Neutrophil (primary cell): Measurements from ENCODE around the gene TNIK.

Source experiments
- H3K27ac ChIP-seq: fragments of 200-600 bp; sonication (generic); 2 replicates; pipeline ENCODE4 v1.5.1; 2016; ENCODE audit warnings: mild to moderate bottlenecking, moderate library complexity
- H3K27me3 ChIP-seq: fragments of 200-600 bp; sonication (generic); 2 replicates; pipeline ENCODE4 v1.6.0; 2016; ENCODE audit warnings: mild to moderate bottlenecking
- H3K36me3 ChIP-seq: fragments of 200-600 bp; sonication (generic); 2 replicates; pipeline ENCODE4 v1.5.1; 2017
- H3K4me1 ChIP-seq, 2 experiments: fragments of 200-600 bp in 1 of 2; sonication (generic) in 1 of 2; 1 replicate in 1 of 2; 2 replicates in 1 of 2; pipeline versions ENCODE4 v1.5.1 to v1.6.1; 2013 to 2016; ENCODE audit warnings: low read depth in 1 of 2, low read length in 1 of 2, mild to moderate bottlenecking in 1 of 2, moderate library complexity in 1 of 2; ENCODE audit not compliant: control insufficient read depth in 1 of 2, insufficient read depth in 1 of 2
- H3K4me3 ChIP-seq, 2 experiments: fragments of 200-600 bp in 1 of 2; sonication (generic) in 1 of 2; 1 replicate in 1 of 2; 2 replicates in 1 of 2; pipeline ENCODE4 v1.5.1; 2013 to 2016; ENCODE audit warnings: low read depth in 1 of 2, low read length in 1 of 2, mild to moderate bottlenecking in 1 of 2, moderate library complexity in 1 of 2
- H3K9me3 ChIP-seq: fragments of 200-600 bp; sonication (generic); 2 replicates; pipeline ENCODE4 v1.5.1; 2016
- CTCF ChIP-seq: fragments of 200-600 bp; sonication (generic); IDR thresholded peaks from 2 replicates; pipeline ENCODE4 v1.5.1; 2016; ENCODE audit warnings: antibody characterized with exemption

TNIK gene

GRCh38 chr3:171266740-171267073, 193.5 kb downstream of the TNIK start:
- no peaks in the 10 kb centered on the region for H3K4me1 ChIP-seq
- TF ChIP-seq CTCF: no peak

GRCh38 chr3:171266034-171266739, 194.0 kb downstream of the TNIK start:
- H3K27ac ChIP-seq: no peak overlapping the region
- no peak for TF ChIP-seq CTCF
- H3K4me3 ChIP-seq: no peak overlapping the region
- H3K36me3 ChIP-seq: no peaks in the 10 kb centered on the region
- no peaks in the 10 kb centered on the region for H3K4me1 ChIP-seq
- H3K27me3 ChIP-seq: no peaks in the 10 kb centered on the region
- H3K9me3 ChIP-seq: no peaks in the 10 kb centered on the region

More at GRCh38 chr3:171266740-171267073, 193.5 kb downstream of the TNIK start:
- Histone ChIP-seq H3K27me3 (no peaks in the 10 kb centered on the region), H3K27ac (no peak overlapping the region), H3K9me3 (no peaks in the 10 kb centered on the region), H3K4me3 (no peak overlapping the region), H3K36me3 (no peaks in the 10 kb centered on the region)

GRCh38 chr3:171264758-171265157, 195.4 kb downstream of the TNIK start:
- no peaks in the 10 kb centered on the region for H3K9me3 ChIP-seq

GRCh38 chr3:171262431-171262830, 197.8 kb downstream of the TNIK start:
- no peaks in the 10 kb centered on the region for H3K4me1 ChIP-seq
- no peak overlapping the region for H3K4me3 ChIP-seq
- no peak for TF ChIP-seq CTCF
- H3K9me3 ChIP-seq: no peaks in the 10 kb centered on the region
- H3K27ac ChIP-seq: no peak overlapping the region
- no peaks in the 10 kb centered on the region for H3K36me3 ChIP-seq
- no peaks in the 10 kb centered on the region for H3K27me3 ChIP-seq

More at GRCh38 chr3:171264758-171265157, 195.4 kb downstream of the TNIK start:
- no peak overlapping the region for H3K27ac ChIP-seq
- no peak for TF ChIP-seq CTCF
- H3K36me3 ChIP-seq: no peaks in the 10 kb centered on the region
- H3K4me1 ChIP-seq: no peaks in the 10 kb centered on the region
- no peak overlapping the region for H3K4me3 ChIP-seq
- no peaks in the 10 kb centered on the region for H3K27me3 ChIP-seq

DNA sequence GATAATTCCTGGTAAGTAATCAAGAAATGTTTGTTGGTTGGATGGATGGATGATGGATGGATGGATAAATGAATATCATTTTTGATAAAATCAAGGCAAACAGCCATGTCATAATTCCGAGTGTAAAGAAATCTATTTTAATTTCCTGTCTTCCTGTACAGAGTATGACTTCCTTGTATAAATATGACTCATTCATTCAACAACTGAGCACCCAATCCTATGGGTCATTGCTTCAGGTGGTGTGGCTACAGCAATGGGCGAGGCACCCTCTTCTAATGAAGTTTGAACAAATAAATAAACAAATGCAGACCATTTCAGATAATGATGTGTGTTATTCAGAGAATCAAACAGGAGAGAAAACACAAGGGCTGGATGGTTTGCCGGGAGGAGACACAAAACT, 198.7 kb downstream of the TNIK start:
- H3K27me3 ChIP-seq: no peaks in the 10 kb centered on the region
- no peak overlapping the region for H3K4me3 ChIP-seq
- H3K27ac ChIP-seq: no peak overlapping the region
- H3K36me3 ChIP-seq: no peaks in the 10 kb centered on the region
- no peaks in the 10 kb centered on the region for H3K9me3 ChIP-seq
- no peaks in the 10 kb centered on the region for H3K4me1 ChIP-seq
- TF ChIP-seq CTCF: no peak

- Histone ChIP-seq H3K4me3 (no peak overlapping the region), H3K27ac (no peak overlapping the region), H3K27me3 (no peaks in the 10 kb centered on the region), H3K9me3 (no peaks in the 10 kb centered on the region), H3K4me1 (no peaks in the 10 kb centered on the region), H3K36me3 (no peaks in the 10 kb centered on the region)
- no peak for TF ChIP-seq CTCF
Observed at GRCh38 chr3:171260899-171261298, 199.3 kb downstream of the TNIK start.
